Embryonic facial prominence (tissue), 1 donor: ENCODE results near the gene MCMBP.
"Not testable (repeated sequence)": the region's sequence is repeated elsewhere in the genome, so short reads cannot be mapped to it uniquely, and the experiment has no call there.

Experiments used
- DNase-seq: peaks from one replicate; pipeline ENCODE4 v3.0.0-alpha.2; 2016; ENCODE audit errors: extremely low spot score

The MCMBP gene

GRCh38 chr10:119883901-119884611, 11.4 kb upstream of the MCMBP start:
- not testable (repeated sequence) for DNase-seq

- DNase-seq = no peak
These were observed 5.9 kb upstream of the MCMBP start for GRCh38 chr10:119878524-119878923.

- peak; percentile 73 for DNase-seq
These were observed 428 bp upstream of the MCMBP start for GRCh38 chr10:119872860-119873681.

- no peak for DNase-seq
These were observed 598 bp downstream of the MCMBP start for GRCh38 chr10:119871881-119872609.

GRCh38 chr10:119869398-119869797, 3.2 kb downstream of the MCMBP start:
- not testable (repeated sequence) for DNase-seq

- no peak for DNase-seq
These were observed 5.3 kb downstream of the MCMBP start for GRCh38 chr10:119867317-119867716.

- DNase-seq = no peak
These were observed 6.9 kb downstream of the MCMBP start for GRCh38 chr10:119865699-119866240.

GRCh38 chr10:119863951-119864565, 8.6 kb downstream of the MCMBP start:
- no peak for DNase-seq

GRCh38 chr10:119862524-119862923, 10.1 kb downstream of the MCMBP start:
- no peak for DNase-seq

- no peak for DNase-seq
These were observed 11.6 kb downstream of the MCMBP start for GRCh38 chr10:119860866-119861607.

- peak; percentile 40 for DNase-seq
These were observed 13.0 kb downstream of the MCMBP start for GRCh38 chr10:119859420-119860258.

- no peak for DNase-seq
These were observed 14.6 kb downstream of the MCMBP start for GRCh38 chr10:119858063-119858462.

- no peak for DNase-seq
These were observed 19.1 kb downstream of the MCMBP start for GRCh38 chr10:119853574-119853973.

GRCh38 chr10:119852822-119853221, 19.8 kb downstream of the MCMBP start:
- no peak for DNase-seq

- no peak for DNase-seq
These were observed 20.4 kb downstream of the MCMBP start for GRCh38 chr10:119852277-119852676.

- no peak for DNase-seq
These were observed 22.7 kb downstream of the MCMBP start for GRCh38 chr10:119849944-119850343.

GRCh38 chr10:119849031-119849789, 23.4 kb downstream of the MCMBP start:
- no peak for DNase-seq

GRCh38 chr10:119845656-119846055, 27.0 kb downstream of the MCMBP start:
- DNase-seq = no peak

GRCh38 chr10:119834188-119834587, 38.5 kb downstream of the MCMBP start:
- no peak for DNase-seq
